ENCODE results near the gene GALR3. TPM values are rescaled to one million over a fixed set of nuclear protein-coding genes. Genes with fewer than 3 reads are reported as not detected.

Gene GALR3
- polyA plus RNA-seq, 3 donors, result not detected

DNA sequence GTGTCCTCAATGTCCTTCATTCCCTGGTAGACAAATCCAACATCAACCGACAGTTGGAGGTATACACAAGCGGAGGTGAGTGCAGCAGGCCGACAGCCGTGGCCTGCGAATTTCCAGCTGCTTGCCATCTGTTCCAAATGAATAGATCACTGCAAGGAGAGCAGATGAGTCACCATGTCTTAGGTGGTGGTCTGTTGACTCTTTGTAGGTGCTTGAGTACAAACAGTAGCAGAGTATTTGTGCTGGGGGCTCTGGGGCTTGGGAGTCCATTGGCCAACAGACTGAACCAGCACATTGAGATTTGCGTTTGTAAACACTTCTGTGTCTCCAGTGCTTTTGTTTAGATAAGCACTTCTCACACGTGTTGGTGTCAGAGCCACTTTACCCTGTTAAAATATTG lies 47.1 kb downstream of the GALR3 start:
- Mint-ChIP-seq H3K36me3 (peaks cover 70 to 98% of the 10 kb centered on the region in 2 donors), H3K4me1 (no peaks in the 10 kb centered on the region), H3K9me3 (peaks cover 0 to 4% (median 0%) of the 10 kb centered on the region in 7 donors), H3K27ac (no peak overlapping the region), H3K27me3 (ENCODE audit: low read depth in 3 of 3) (no peaks in the 10 kb centered on the region), H3K4me3 (no peak overlapping the region)
- Histone ChIP-seq H3K9ac (ENCODE audit: insufficient read depth, low read length, poor library complexity, severe bottlenecking) (no peak overlapping the region), H3K9me3 (replicated peaks in 1 of 2; ENCODE audit: control insufficient read depth in 1 of 2, insufficient read depth in 1 of 2, low read length in 2 of 2) (no peaks in the 10 kb centered on the region), H3K4me2 (replicated peaks; ENCODE audit: extremely low read depth, low read length, poor library complexity, severe bottlenecking) (no peak overlapping the region), H3K36me3 (replicated peaks in 1 of 2; ENCODE audit: control insufficient read depth in 1 of 2, insufficient read depth in 2 of 2, low read length in 2 of 2) (peaks cover 87 to 100% of the 10 kb centered on the region in 2 donors), H3K4me3 (replicated peaks in 1 of 3; ENCODE audit: low read depth in 2 of 3, low read length in 3 of 3) (no peak overlapping the region), H3K4me1 (ENCODE audit: control insufficient read depth in 1 of 2, insufficient read depth in 2 of 2, low read length in 2 of 2) (no peaks in the 10 kb centered on the region), H3K79me2 (ENCODE audit: insufficient read depth, low read length) (peaks cover 7% of the 10 kb centered on the region), H4K20me1 (ENCODE audit: insufficient read depth, low read length) (peaks cover 66% of the 10 kb centered on the region), H2AFZ (ENCODE audit: insufficient read depth, low read depth, low read length, poor library complexity, severe bottlenecking) (no peak overlapping the region), H3K27me3 (ENCODE audit: control insufficient read depth in 2 of 2, insufficient read depth in 2 of 2, low read length in 2 of 2) (no peaks in the 10 kb centered on the region), H3K27ac (ENCODE audit: low read depth in 1 of 2, low read length in 2 of 2) (no peak overlapping the region)
- intact Hi-C loops (cut with micrococcal nuclease), result no loop called here
- 100% methylated on average over 5 of the region's 7 CpGs for WGBS (ENCODE audit: insufficient coverage)
- DNase-seq, result no peak
- TF ChIP-seq, protein P1, sequence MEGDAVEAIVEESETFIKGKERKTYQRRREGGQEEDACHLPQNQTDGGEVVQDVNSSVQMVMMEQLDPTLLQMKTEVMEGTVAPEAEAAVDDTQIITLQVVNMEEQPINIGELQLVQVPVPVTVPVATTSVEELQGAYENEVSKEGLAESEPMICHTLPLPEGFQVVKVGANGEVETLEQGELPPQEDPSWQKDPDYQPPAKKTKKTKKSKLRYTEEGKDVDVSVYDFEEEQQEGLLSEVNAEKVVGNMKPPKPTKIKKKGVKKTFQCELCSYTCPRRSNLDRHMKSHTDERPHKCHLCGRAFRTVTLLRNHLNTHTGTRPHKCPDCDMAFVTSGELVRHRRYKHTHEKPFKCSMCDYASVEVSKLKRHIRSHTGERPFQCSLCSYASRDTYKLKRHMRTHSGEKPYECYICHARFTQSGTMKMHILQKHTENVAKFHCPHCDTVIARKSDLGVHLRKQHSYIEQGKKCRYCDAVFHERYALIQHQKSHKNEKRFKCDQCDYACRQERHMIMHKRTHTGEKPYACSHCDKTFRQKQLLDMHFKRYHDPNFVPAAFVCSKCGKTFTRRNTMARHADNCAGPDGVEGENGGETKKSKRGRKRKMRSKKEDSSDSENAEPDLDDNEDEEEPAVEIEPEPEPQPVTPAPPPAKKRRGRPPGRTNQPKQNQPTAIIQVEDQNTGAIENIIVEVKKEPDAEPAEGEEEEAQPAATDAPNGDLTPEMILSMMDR (IDR thresholded peaks at IDR 0.05), result no peak

Small RNA genes lying within 50 kb of the gene (small RNA-seq; reads per million reads assigned to genes)
- not detected for gene MIR659 (ENCODE audit: insufficient read length, low read depth)

Other genes with a start within 250 kb of the GALR3 start
- gene LGALS2, start 243.3 kb upstream of the GALR3 start, polyA plus RNA-seq, result 100 to 1,000 TPM; 654 to 878 (median 865) TPM
- 10 to 100 TPM; 19.8 to 91.0 (median 24.8) TPM for gene GGA1, start 214.5 kb upstream of the GALR3 start, polyA plus RNA-seq
- 100 to 1,000 TPM in 1 of 3 donors, 10 to 100 TPM in 2; 20.0 to 214 (median 20.0) TPM for gene SH3BP1, start 183.7 kb upstream of the GALR3 start, polyA plus RNA-seq
- 1 to 10 TPM; 1.0 to 4.7 (median 4.3) TPM for gene PDXP, start 164.7 kb upstream of the GALR3 start, polyA plus RNA-seq
- gene LGALS1, start 147.7 kb upstream of the GALR3 start, polyA plus RNA-seq, result 1,000 to 10,000 TPM; 1,719 to 2,320 (median 1,844) TPM
- gene NOL12, start 137.0 kb upstream of the GALR3 start, polyA plus RNA-seq, result 10 to 100 TPM; 47.3 to 52.0 (median 49.2) TPM
- gene TRIOBP, start 126.3 kb upstream of the GALR3 start, polyA plus RNA-seq, result 10 to 100 TPM; 43.0 to 46.6 (median 44.7) TPM
- gene GCAT, start 15.4 kb upstream of the GALR3 start, polyA plus RNA-seq, result 1 to 10 TPM in 2 of 3 donors, under 1 TPM in 1; 0.56 to 1.9 (median 1.1) TPM
- 10 to 100 TPM in 1 of 3 donors, 1 to 10 TPM in 2; 7.4 to 20.6 (median 9.5) TPM for gene ANKRD54, start 21.0 kb downstream of the GALR3 start, polyA plus RNA-seq
- gene EIF3L, start 26.0 kb downstream of the GALR3 start, polyA plus RNA-seq, result 100 to 1,000 TPM; 209 to 503 (median 246) TPM
- gene MICALL1, start 82.9 kb downstream of the GALR3 start, polyA plus RNA-seq, result 1 to 10 TPM in 2 of 3 donors, under 1 TPM in 1; 0.51 to 7.0 (median 1.3) TPM
- not detected for gene C22orf23, start 130.2 kb downstream of the GALR3 start, polyA plus RNA-seq
- 100 to 1,000 TPM in 2 of 3 donors, 10 to 100 TPM in 1; 45.4 to 182 (median 143) TPM for gene POLR2F, start 130.3 kb downstream of the GALR3 start, polyA plus RNA-seq
- gene SOX10, start 161.2 kb downstream of the GALR3 start, polyA plus RNA-seq, result not detected
- gene PICK1, start 234.0 kb downstream of the GALR3 start, polyA plus RNA-seq, result 10 to 100 TPM in 1 of 3 donors, 1 to 10 TPM in 2; 6.4 to 16.9 (median 7.2) TPM

Data from CD14-positive monocyte (primary cell).